22Rv1 (cell line): ENCODE data around the gene KIF26B.

ENCODE experiments used
- H3K27ac ChIP-seq: fragments of 450-650 bp; 2 replicates; pipeline ENCODE4 v1.5.1; 2017
- ZFX ChIP-seq: fragments of 450-650 bp; IDR thresholded peaks from 2 replicates; pipeline ENCODE4 v1.6.1; 2017; ENCODE audit warnings: antibody characterized with exemption, borderline replicate concordance
- TF ChIP-seq, protein P1 (sequence below): fragments of 450-650 bp; IDR thresholded peaks from 2 replicates; pipeline ENCODE4 v1.5.1; 2017; ENCODE audit warnings: mild to moderate bottlenecking

The KIF26B gene

DNA sequence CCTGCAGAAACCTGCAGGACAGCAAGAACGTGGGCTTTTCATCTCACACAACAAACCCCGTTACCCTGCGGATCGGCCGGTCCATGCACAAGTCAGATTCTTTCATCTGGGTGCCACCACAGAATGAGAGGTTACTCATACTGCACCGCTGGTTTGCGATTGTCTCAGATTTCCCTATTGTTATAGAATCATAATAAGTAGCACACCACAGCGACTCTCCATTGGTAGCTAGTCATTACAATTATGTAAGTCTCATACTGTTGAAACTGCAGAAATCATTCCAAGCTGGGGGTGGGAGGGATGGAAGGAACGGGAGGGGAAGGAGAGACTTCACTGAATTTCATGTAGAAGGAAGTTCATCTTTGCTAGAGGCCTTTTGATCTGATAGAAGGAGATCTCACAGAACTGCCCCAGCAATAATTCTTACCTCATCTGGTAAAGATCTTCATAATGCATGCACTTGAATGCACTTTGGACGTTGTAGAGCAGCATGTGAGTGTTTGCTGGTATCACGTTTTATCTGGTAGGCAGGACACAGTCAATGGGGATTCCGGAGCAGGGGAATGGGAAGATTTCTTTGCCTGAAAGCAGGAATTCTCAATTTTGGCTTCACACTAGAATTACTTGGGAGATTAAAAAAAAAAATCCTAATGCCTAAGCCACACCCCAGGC, 221.1 kb downstream of the KIF26B start:
- no peak overlapping the region for H3K27ac ChIP-seq
- TF ChIP-seq, protein P1, sequence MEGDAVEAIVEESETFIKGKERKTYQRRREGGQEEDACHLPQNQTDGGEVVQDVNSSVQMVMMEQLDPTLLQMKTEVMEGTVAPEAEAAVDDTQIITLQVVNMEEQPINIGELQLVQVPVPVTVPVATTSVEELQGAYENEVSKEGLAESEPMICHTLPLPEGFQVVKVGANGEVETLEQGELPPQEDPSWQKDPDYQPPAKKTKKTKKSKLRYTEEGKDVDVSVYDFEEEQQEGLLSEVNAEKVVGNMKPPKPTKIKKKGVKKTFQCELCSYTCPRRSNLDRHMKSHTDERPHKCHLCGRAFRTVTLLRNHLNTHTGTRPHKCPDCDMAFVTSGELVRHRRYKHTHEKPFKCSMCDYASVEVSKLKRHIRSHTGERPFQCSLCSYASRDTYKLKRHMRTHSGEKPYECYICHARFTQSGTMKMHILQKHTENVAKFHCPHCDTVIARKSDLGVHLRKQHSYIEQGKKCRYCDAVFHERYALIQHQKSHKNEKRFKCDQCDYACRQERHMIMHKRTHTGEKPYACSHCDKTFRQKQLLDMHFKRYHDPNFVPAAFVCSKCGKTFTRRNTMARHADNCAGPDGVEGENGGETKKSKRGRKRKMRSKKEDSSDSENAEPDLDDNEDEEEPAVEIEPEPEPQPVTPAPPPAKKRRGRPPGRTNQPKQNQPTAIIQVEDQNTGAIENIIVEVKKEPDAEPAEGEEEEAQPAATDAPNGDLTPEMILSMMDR: no peak
- TF ChIP-seq ZFX: no peak

DNA sequence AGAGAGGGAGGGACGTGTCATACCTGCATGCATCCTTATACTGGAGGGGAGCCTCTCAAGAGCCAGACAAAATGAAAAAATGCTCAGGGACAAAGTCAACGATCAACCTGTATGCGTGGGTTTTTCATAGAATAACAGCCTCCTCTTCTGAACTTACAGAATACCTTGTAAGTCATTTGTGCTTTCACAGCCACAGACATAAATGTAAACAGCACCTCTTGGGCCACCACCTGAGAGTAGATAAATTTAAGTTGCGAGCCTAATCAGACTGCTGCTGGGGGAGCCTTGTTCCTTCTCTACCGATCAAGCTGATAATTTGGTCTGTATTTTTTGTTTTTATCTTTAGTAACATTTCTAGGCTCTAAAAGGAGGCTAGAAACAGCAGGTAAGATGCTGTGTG, 223.1 kb downstream of the KIF26B start:
- no peak overlapping the region for H3K27ac ChIP-seq
- TF ChIP-seq, protein P1: no peak
- no peak for TF ChIP-seq ZFX

DNA sequence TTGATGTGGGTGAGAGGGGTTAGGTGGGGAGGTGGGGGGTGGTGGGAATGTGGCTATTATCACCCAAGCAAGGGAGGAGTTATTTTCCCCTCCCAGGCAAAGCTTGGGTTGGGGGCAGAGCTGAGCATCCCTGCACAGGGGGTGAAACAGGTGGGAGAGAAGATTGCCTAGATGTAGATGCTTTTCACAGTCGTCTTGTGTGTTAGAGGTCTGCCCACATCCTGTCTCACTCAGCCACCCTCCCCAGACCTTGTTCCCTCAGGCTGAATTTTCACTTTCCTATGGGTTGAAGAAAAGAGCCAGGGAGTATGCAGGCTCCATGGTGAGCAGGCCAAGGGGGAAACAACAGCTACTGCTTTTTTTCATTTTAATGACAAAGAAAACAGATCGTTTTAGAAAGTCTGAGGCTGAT, 223.5 kb downstream of the KIF26B start:
- TF ChIP-seq ZFX: no peak
- TF ChIP-seq, protein P1: no peak
- no peak overlapping the region for H3K27ac ChIP-seq

DNA sequence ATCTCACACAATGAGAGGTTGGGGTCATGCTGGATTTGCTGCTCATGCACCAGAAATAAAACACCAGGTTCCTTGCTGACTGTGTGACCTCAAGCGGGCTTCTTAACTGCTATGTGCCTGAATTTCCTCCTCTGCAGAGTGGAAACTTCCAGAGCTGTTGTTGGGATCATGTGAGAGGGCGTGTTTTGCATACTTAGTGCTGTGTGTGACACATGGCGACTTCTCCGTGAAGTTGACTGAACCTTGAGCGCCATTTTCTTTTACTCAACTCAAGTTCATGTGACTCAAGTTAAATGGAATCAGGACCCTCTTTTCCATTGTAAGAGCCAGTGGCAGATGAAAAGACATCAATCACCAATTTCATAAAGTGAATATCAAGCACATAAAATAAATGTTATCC, 224.0 kb downstream of the KIF26B start:
- no peak for TF ChIP-seq ZFX
- TF ChIP-seq, protein P1: no peak
- H3K27ac ChIP-seq: no peak overlapping the region

DNA sequence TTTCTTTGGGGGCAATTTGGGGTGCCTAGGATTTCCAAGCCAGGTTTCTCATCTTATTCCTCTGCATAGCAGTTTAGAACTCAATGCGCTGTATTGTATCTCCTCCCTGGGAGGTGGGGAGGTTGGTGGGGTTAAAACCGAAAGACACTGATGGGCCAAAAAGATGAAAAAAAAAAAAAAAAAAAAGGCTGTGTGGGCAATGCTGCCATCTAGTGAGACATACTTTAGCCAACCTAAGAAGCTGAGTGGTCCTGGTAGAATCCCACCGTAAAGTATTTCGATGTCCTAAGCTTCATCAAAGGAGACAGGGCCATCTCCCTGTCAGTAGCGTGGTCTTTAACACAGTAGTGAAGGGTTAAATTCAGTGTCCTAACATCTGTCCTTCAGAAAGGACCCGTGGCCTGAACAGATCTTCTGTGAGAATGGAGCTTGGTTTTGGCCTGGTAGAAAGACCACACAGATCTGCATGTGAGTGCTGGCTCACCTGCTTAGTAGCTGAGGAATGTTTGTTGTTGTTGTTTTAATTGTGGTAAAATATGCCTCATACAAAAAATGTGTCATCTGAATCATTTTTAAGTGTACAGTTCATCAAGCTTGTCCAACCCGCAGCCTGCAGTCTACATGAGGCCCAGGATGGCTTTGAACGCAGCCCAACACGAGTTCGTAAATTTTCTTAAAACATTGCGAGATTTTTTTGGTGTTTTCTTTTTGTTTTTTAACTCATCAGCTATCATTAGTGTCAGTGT, 226.2 kb downstream of the KIF26B start:
- no peak overlapping the region for H3K27ac ChIP-seq
- no peak for TF ChIP-seq ZFX
- TF ChIP-seq, protein P1: peak; percentile 33; the same call in 1 of the 2 replicates

DNA sequence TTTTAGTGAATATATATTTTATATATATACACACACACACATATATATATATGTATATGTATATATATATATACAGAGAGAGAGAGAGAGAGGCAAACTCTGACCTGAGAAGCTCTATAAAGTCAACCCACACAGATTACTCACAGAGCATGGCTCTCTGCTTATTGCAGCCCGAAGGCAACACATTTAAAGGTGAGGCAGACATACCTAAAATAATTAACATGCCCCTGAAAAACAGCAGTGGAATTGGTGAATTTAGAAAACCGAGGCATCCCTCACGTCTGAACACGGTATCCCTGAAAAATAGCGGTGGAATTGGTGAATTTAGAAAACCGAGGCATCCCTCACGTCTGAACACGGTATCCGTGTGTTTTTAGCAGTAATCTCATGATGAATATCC, 228.2 kb downstream of the KIF26B start:
- TF ChIP-seq, protein P1: no peak
- TF ChIP-seq ZFX: no peak
- no peak overlapping the region for H3K27ac ChIP-seq
